Endothelial cell of umbilical vein (primary cell): ENCODE data around the gene COL23A1. TPM values are rescaled to one million over a fixed set of nuclear protein-coding genes. Genes with fewer than 3 reads are reported as not detected.

Experiments
- BruUV-seq: library from RNA; stranded (reverse); fragments of 400-500 nt; replicated peaks from 2 replicates; lab custom pipeline; 2021; lab: Mats Ljungman, UMichigan
- CTCF ChIA-PET: fragments of 300-600, 350-600 bp; sonication (Branson Sonifier 250); formaldehyde crosslinking; loops from one replicate; lab custom pipeline; 2021; ENCODE audit warnings: antibody characterized with exemption, inconsistent platforms; lab: Charles Lee
- POLR2A ChIA-PET: fragments of 300-600, 350-600 bp; sonication (Branson Sonifier 250); formaldehyde crosslinking; loops from one replicate; lab custom pipeline; 2021; ENCODE audit warnings: antibody characterized with exemption, inconsistent platforms; lab: Charles Lee
- DNase-seq: peaks from one replicate; pipeline ENCODE4 v3.0.0-alpha.2; 2011; ENCODE audit warnings: low read depth, low spot score
- FAIRE-seq: peaks from 2 replicates; lab custom pipeline; 2011; peaks lifted over from hg19 to GRCh38; lab: Jason Lieb, UNC
- H2AFZ ChIP-seq: 2 replicates; pipeline ENCODE4 v1.6.0; 2012; ENCODE audit warnings: low read depth, low read length, control low read depth, inconsistent platforms
- H3K27ac ChIP-seq: 2 replicates; pipeline ENCODE4 v1.5.1; 2011; ENCODE audit warnings: low read depth, mild to moderate bottlenecking, control low read depth, low read length, moderate library complexity; ENCODE audit not compliant: insufficient read depth
- H3K27me3 ChIP-seq, 2 experiments: 2 replicates each; pipeline versions ENCODE4 v1.6.0 to v1.6.1; 2011; ENCODE audit warnings: low read length in 2 of 2, mixed read lengths in 1 of 2; ENCODE audit not compliant: control insufficient read depth in 2 of 2, insufficient read depth in 2 of 2
- H3K36me3 ChIP-seq, 2 experiments: 2 replicates in 1 of 2; 3 replicates in 1 of 2; pipeline ENCODE4 v1.5.1; 2011; ENCODE audit warnings: low read length in 2 of 2, mild to moderate bottlenecking in 1 of 2, moderate library complexity in 1 of 2; ENCODE audit not compliant: control insufficient read depth in 2 of 2, insufficient read depth in 2 of 2; ENCODE audit errors: extremely low read depth in 1 of 2
- H3K4me1 ChIP-seq: 3 replicates; pipeline ENCODE4 v1.5.1; 2011; ENCODE audit warnings: mild to moderate bottlenecking, low read length; ENCODE audit not compliant: control insufficient read depth, insufficient read depth; ENCODE audit errors: extremely low read depth
- H3K4me2 ChIP-seq: 2 replicates; pipeline ENCODE4 v1.6.1; 2011; ENCODE audit warnings: low read length, control low read depth, mixed read lengths; ENCODE audit not compliant: insufficient read depth
- H3K4me3 ChIP-seq, 3 experiments: fragments of 200-600 bp in 1 of 3; sonication (generic), shearing (Covaris generic) in 1 of 3; replicated peaks in 1 of 3; 2 replicates each; pipeline ENCODE4 v1.5.1; 2011 to 2016; ENCODE audit warnings: control low read depth in 3 of 3, low read length in 3 of 3, mild to moderate bottlenecking in 2 of 3, inconsistent platforms in 1 of 3, low read depth in 1 of 3, moderate library complexity in 1 of 3; ENCODE audit not compliant: insufficient read depth in 1 of 3
- H3K79me2 ChIP-seq: 2 replicates; pipeline ENCODE4 v1.6.0; 2012; ENCODE audit warnings: low read length, inconsistent platforms; ENCODE audit not compliant: control insufficient read depth, insufficient read depth
- H3K9ac ChIP-seq: replicated peaks from 2 replicates; pipeline ENCODE3; 2011; ENCODE audit warnings: low read length, control low read depth; ENCODE audit not compliant: insufficient read depth; ENCODE audit errors: extremely low read depth
- H3K9me1 ChIP-seq: replicated peaks from 3 replicates; pipeline ENCODE4 v1.6.0; 2011; ENCODE audit warnings: mild to moderate bottlenecking, low read length; ENCODE audit not compliant: control insufficient read depth, insufficient read depth; ENCODE audit errors: extremely low read depth
- H3K9me3 ChIP-seq: replicated peaks from 2 replicates; pipeline ENCODE4 v1.5.1; 2012; ENCODE audit warnings: low read length, inconsistent platforms; ENCODE audit not compliant: control insufficient read depth, insufficient read depth
- H4K20me1 ChIP-seq: replicated peaks from 2 replicates; pipeline ENCODE3; 2011; ENCODE audit warnings: mild to moderate bottlenecking, low read length; ENCODE audit not compliant: control insufficient read depth, insufficient read depth; ENCODE audit errors: extremely low read depth
- EZH2 ChIP-seq: IDR thresholded peaks from 2 replicates; pipeline ENCODE4 v1.6.1; 2012; ENCODE audit warnings: borderline replicate concordance, low read depth, mild to moderate bottlenecking, moderate library complexity, low read length, inconsistent platforms; ENCODE audit not compliant: severe bottlenecking
- FOS ChIP-seq: IDR thresholded peaks from 2 replicates; pipeline ENCODE4 v1.6.1; 2011; ENCODE audit warnings: mild to moderate bottlenecking, low read length, moderate library complexity, borderline replicate concordance; ENCODE audit not compliant: insufficient read depth
- JUN ChIP-seq: IDR thresholded peaks from 2 replicates; pipeline ENCODE4 v1.6.1; 2011; ENCODE audit warnings: borderline replicate concordance, low read depth; ENCODE audit not compliant: insufficient read length, insufficient read depth
- MAX ChIP-seq: IDR thresholded peaks from 2 replicates; pipeline ENCODE4 v1.6.1; 2011; ENCODE audit not compliant: insufficient read depth, insufficient read length
- MYC ChIP-seq: IDR thresholded peaks from one replicate; pipeline ENCODE4 v1.6.1; 2011; ENCODE audit warnings: mild to moderate bottlenecking, low read depth, low read length
- POLR2A ChIP-seq: IDR thresholded peaks from 2 replicates; pipeline ENCODE4 v1.6.1; 2012; ENCODE audit warnings: low read depth, mild to moderate bottlenecking, control low read depth, low read length
- POLR2AphosphoS5 ChIP-seq: IDR thresholded peaks from 2 replicates; pipeline ENCODE4 v1.6.1; 2012; ENCODE audit warnings: low read depth, mild to moderate bottlenecking, control low read depth, low read length, moderate library complexity; ENCODE audit not compliant: insufficient read depth
- dilution Hi-C: fragments of 300-500 bp; cut with MboI; formaldehyde crosslinking; loops from one replicate; pipeline ENCODE4 v1.15.0; 2019; ENCODE audit warnings: low sequenced_read_pairs; ENCODE audit not compliant: extremely low pct_ligation_motif_present
- intact Hi-C: fragments of 100-400 bp; cut with micrococcal nuclease; formaldehyde crosslinking; loops from one replicate; pipeline ENCODE4 v1.10.0; 2022
- polyA plus RNA-seq, 4 experiments: library from polyadenylated mRNA; depleted of rRNA in 3 of 4; stranded (reverse) in 3 of 4; unstranded in 1 of 4; fragments of >200 nt; gene quantifications; 2 replicates each; pipeline versions ENCODE4 v1.2.1 to v1.2.3, GENCODE V29; 2011 to 2012; ENCODE audit warnings: missing spikeins in 1 of 4
- total RNA-seq: library from RNA; stranded (reverse); gene quantifications from 2 replicates; pipeline ENCODE4 v1.2.3, GENCODE V29; 2021
- TF ChIP-seq, protein P1 (sequence below), 2 donors: IDR thresholded peaks; 1 replicate in 1 of 2; 2 replicates in 1 of 2; pipeline ENCODE4 v1.5.1; 2011; ENCODE audit warnings: low read length in 2 of 2, mild to moderate bottlenecking in 2 of 2, moderate library complexity in 2 of 2, control low read depth in 1 of 2, inconsistent platforms in 1 of 2, low read depth in 1 of 2; ENCODE audit not compliant: insufficient read depth in 1 of 2; ENCODE audit errors: extremely low read depth in 1 of 2

Gene COL23A1
- total and polyA plus RNA-seq, 2 donors (not counting 3 experiments of a cell fraction or from before 2014, with no cell fraction given) = not detected

DNA sequence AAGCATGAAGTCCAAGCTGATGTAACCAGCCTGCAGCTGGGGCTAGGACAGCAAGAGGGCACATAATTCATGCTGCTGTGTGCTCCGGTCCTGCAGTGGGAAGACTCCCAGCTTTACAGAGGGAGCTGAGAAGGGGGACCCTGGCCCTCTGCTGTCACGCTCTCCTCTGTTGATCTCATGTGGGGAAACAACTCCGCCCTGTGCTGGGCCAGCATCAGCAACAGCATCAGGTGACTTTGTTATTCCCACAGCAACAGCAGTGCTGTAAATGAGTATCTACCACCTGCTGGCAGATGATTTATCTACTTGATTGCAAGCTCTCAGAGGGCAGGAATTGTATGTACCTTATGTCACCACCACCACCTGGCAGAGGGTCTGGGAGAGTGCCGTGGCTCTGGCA, 176.2 kb downstream of the COL23A1 start:
- POLR2A ChIA-PET = no interaction called here
- intact Hi-C loops = no loop called here
- CTCF ChIA-PET = no interaction called here

More for the DNA sequence above, 176.2 kb downstream of the COL23A1 start:
- H3K79me2 ChIP-seq = no peaks in the 10 kb centered on the region
- TF ChIP-seq MAX (no peak), POLR2AphosphoS5 (no peak), MYC (no peak), JUN (no peak), EZH2 (no peak), FOS (no peak), POLR2A (no peak)
- TF ChIP-seq, protein P1, sequence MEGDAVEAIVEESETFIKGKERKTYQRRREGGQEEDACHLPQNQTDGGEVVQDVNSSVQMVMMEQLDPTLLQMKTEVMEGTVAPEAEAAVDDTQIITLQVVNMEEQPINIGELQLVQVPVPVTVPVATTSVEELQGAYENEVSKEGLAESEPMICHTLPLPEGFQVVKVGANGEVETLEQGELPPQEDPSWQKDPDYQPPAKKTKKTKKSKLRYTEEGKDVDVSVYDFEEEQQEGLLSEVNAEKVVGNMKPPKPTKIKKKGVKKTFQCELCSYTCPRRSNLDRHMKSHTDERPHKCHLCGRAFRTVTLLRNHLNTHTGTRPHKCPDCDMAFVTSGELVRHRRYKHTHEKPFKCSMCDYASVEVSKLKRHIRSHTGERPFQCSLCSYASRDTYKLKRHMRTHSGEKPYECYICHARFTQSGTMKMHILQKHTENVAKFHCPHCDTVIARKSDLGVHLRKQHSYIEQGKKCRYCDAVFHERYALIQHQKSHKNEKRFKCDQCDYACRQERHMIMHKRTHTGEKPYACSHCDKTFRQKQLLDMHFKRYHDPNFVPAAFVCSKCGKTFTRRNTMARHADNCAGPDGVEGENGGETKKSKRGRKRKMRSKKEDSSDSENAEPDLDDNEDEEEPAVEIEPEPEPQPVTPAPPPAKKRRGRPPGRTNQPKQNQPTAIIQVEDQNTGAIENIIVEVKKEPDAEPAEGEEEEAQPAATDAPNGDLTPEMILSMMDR (IDR thresholded peaks at IDR 0.05; ENCODE audit: extremely low read depth in 1 of 2, insufficient read depth in 1 of 2, low read depth in 1 of 2, low read length in 2 of 2) = no peak
- no peaks in the 10 kb centered on the region for H3K9me3 ChIP-seq
- no peaks in the 10 kb centered on the region for H4K20me1 ChIP-seq
- DNase-seq = no peak
- H3K4me3 ChIP-seq = no peak overlapping the region
- H3K36me3 ChIP-seq = no peaks in the 10 kb centered on the region
- H3K4me1 ChIP-seq = no peaks in the 10 kb centered on the region
- no peaks in the 10 kb centered on the region for H3K27me3 ChIP-seq
- no peak overlapping the region for H3K9ac ChIP-seq
- BruUV-seq = no TSS peak
- no peak overlapping the region for H2AFZ ChIP-seq
- no peak overlapping the region for H3K27ac ChIP-seq
- dilution Hi-C loops = no loop called here
- H3K9me1 ChIP-seq = no peaks in the 10 kb centered on the region
- no peak for FAIRE-seq
- H3K4me2 ChIP-seq = no peak overlapping the region
